OCI-LY7 (cell line): ENCODE measurements around the gene OOEP. TPM values are rescaled to one million over a fixed set of nuclear protein-coding genes. Genes with fewer than 3 reads are reported as not detected.

ENCODE experiments used
- BruUV-seq: library from RNA; stranded (reverse); fragments of 400-500 nt; replicated peaks from 2 replicates; lab custom pipeline; 2021; lab: Mats Ljungman, UMichigan
- CTCF ChIA-PET: fragments of 300-600 bp; sonication (Branson Sonifier 250); formaldehyde crosslinking; loops from one replicate; lab custom pipeline; 2022; ENCODE audit warnings: antibody characterized with exemption; ENCODE audit not compliant: unreplicated experiment; lab: Charles Lee
- POLR2A ChIA-PET: fragments of 300-600 bp; sonication (Branson Sonifier 250); formaldehyde crosslinking; loops from one replicate; lab custom pipeline; 2022; ENCODE audit warnings: antibody characterized with exemption; lab: Charles Lee
- DNase-seq: peaks from one replicate; pipeline ENCODE4 v3.0.0-alpha.2; 2015; ENCODE audit warnings: low spot score
- H2AFZ ChIP-seq: fragments of 200-600 bp; sonication (generic), shearing (Covaris generic); 2 replicates; pipeline ENCODE4 v1.6.1; 2014; ENCODE audit warnings: mild to moderate bottlenecking, antibody characterized with exemption, low read length, moderate library complexity
- H3K27ac ChIP-seq: fragments of 200-600 bp; sonication (generic); 2 replicates; pipeline ENCODE4 v1.5.1; 2014; ENCODE audit warnings: mixed run types, low read depth, mild to moderate bottlenecking, moderate library complexity, low read length, inconsistent platforms; ENCODE audit not compliant: poor library complexity, severe bottlenecking
- H3K36me3 ChIP-seq: fragments of 200-600 bp; sonication (generic); 2 replicates; pipeline ENCODE4 v1.6.1; 2014; ENCODE audit warnings: mild to moderate bottlenecking, antibody characterized with exemption, low read length, moderate library complexity, mixed read lengths; ENCODE audit not compliant: insufficient read depth
- H3K4me1 ChIP-seq: fragments of 200-600 bp; sonication (generic); 2 replicates; pipeline ENCODE4 v1.5.1; 2014; ENCODE audit warnings: mild to moderate bottlenecking, low read length; ENCODE audit not compliant: insufficient read depth, poor library complexity, severe bottlenecking
- H3K4me2 ChIP-seq: fragments of 200-600 bp; sonication (generic); 2 replicates; pipeline ENCODE4 v1.6.1; 2014; ENCODE audit warnings: mild to moderate bottlenecking, low read length
- H3K4me3 ChIP-seq: fragments of 200-600 bp; sonication (generic); 2 replicates; pipeline ENCODE4 v1.5.1; 2014; ENCODE audit warnings: mild to moderate bottlenecking, low read depth, low read length; ENCODE audit not compliant: poor library complexity, severe bottlenecking
- H3K79me2 ChIP-seq: fragments of 200-600 bp; sonication (generic); 2 replicates; pipeline ENCODE4 v1.6.1; 2016; ENCODE audit warnings: low read depth, mild to moderate bottlenecking, low read length, moderate library complexity, mixed read lengths; ENCODE audit not compliant: insufficient read depth
- H3K9me2 ChIP-seq: fragments of 200-600 bp; sonication (generic); 2 replicates; pipeline ENCODE4 v1.6.1; 2016; ENCODE audit warnings: mild to moderate bottlenecking, low read length, mixed read lengths; ENCODE audit not compliant: insufficient read depth
- H3K9me3 ChIP-seq: fragments of 200-600 bp; sonication (generic); 2 replicates; pipeline ENCODE4 v1.6.1; 2014; ENCODE audit warnings: mild to moderate bottlenecking, mixed run types, low read length, mixed read lengths
- H4K20me1 ChIP-seq: fragments of 200-600 bp; sonication (generic); 2 replicates; pipeline ENCODE4 v1.6.1; 2014; ENCODE audit warnings: mild to moderate bottlenecking, antibody characterized with exemption, low read length, moderate library complexity, mixed read lengths; ENCODE audit not compliant: insufficient read depth
- CTCF ChIP-seq: fragments of 200-600 bp; sonication (generic); conservative IDR thresholded peaks from 2 replicates; pipeline ENCODE4 v1.5.1; 2014; ENCODE audit warnings: mild to moderate bottlenecking, antibody characterized with exemption, low read length, moderate library complexity, mixed read lengths
- EZH2phosphoT487 ChIP-seq: fragments of 200-600 bp; sonication (generic); IDR thresholded peaks from 2 replicates; pipeline ENCODE4 v1.6.1; 2018; ENCODE audit warnings: low read depth, borderline replicate concordance, mild to moderate bottlenecking, mixed run types, antibody characterized with exemption, low read length, moderate library complexity, mixed read lengths
- intact Hi-C: fragments of 100-400 bp; cut with micrococcal nuclease; formaldehyde crosslinking; loops from one replicate; pipeline ENCODE4 v1.10.0; 2022; ENCODE audit not compliant: unreplicated experiment
- total RNA-seq, 2 experiments: library from RNA; depleted of rRNA in 1 of 2; stranded (reverse); fragments of >200 nt in 1 of 2; shearing (Covaris generic) in 1 of 2; gene quantifications; 2 replicates each; pipeline ENCODE4 v1.2.3, GENCODE V29; 2014 to 2022

The OOEP gene
- total RNA-seq, 2 experiments from 2014 or later, result not detected

GRCh38 chr6:73367761-73368355, 1.8 kb downstream of the OOEP start:
- TF ChIP-seq EZH2phosphoT487 (no peak), CTCF (no peak)
- H3K9me2 ChIP-seq, result no peaks in the 10 kb centered on the region
- H4K20me1 ChIP-seq, result no peaks in the 10 kb centered on the region
- no peaks in the 10 kb centered on the region for H3K9me3 ChIP-seq
- no peaks in the 10 kb centered on the region for H3K79me2 ChIP-seq
- H3K36me3 ChIP-seq, result no peaks in the 10 kb centered on the region
- no peak overlapping the region for H3K4me2 ChIP-seq
- intact Hi-C loops, result no loop called here
- no TSS peak for BruUV-seq
- ChIA-PET POLR2A (interaction anchor here (0.6 kb wide), 1 partner anchor 278 kb away, joined by 3 read pairs; no protein-coding TSS in a partner anchor), CTCF (no interaction called here)
- no peaks in the 10 kb centered on the region for H3K4me1 ChIP-seq
- no peak overlapping the region for H3K27ac ChIP-seq
- H2AFZ ChIP-seq, result no peak overlapping the region
- no peak overlapping the region for H3K4me3 ChIP-seq
- DNase-seq, result no peak

DNA sequence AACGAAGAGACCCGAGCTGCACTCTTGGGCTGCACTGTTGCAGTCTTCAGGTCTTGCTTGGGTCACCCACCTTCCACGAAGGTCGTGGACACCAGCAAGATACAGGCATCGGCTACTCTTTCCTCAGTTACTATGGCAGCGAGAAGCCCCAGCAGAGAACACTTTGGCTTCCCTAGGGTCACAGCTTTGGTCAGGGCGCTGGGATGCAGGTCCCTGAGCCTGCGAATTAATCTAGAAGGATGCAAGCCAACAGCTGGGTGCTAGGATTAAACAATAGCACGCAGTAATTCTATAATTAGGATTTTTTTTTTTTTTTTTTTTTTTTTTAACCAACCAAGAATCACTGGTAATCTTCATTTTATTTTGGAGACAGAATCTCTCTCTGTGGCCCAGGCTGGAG, 5.1 kb downstream of the OOEP start:
- Histone ChIP-seq H3K4me2 (no peak overlapping the region), H3K4me1 (no peaks in the 10 kb centered on the region), H2AFZ (no peak overlapping the region), H3K27ac (no peak overlapping the region), H3K9me2 (no peaks in the 10 kb centered on the region), H3K9me3 (no peaks in the 10 kb centered on the region), H3K4me3 (no peak overlapping the region), H3K79me2 (no peaks in the 10 kb centered on the region), H4K20me1 (no peaks in the 10 kb centered on the region), H3K36me3 (no peaks in the 10 kb centered on the region)
- no TSS peak for BruUV-seq
- POLR2A ChIA-PET, result interaction anchor here (0.6 to 1.1 kb wide), 2 partner anchors 74 to 766 kb away, joined by 3 to 4 read pairs; no protein-coding TSS in a partner anchor
- TF ChIP-seq CTCF (no peak), EZH2phosphoT487 (no peak)
- CTCF ChIA-PET, result interaction anchor here (0.6 kb wide), 1 partner anchor 175 kb away, joined by 5 read pairs; no protein-coding TSS in a partner anchor
- intact Hi-C loops, result no loop called here
- DNase-seq, result no peak

DNA sequence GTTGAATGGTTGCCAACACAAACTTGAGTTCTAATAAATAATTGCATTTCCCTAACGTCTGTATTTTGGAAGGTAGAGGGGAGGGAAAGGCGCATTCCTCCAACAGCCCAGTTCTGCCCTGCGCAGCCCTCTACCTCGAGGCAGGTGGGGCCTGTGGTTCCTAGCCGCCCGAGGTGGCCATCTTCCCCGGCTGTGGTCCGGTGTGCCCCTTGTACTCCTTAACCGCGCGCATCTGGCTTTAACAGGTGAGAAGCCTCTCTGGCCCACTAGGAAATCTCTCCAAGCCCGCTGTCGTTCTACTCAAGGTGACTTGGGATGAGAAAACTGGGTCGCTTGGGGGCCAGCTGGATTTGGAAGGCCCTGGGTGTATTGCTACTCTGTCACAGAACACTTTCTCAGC, 5.6 kb downstream of the OOEP start:
- BruUV-seq, result no TSS peak

More for the DNA sequence above, 5.6 kb downstream of the OOEP start:
- Histone ChIP-seq H3K9me2 (no peaks in the 10 kb centered on the region), H4K20me1 (no peaks in the 10 kb centered on the region), H3K4me3 (no peak overlapping the region), H3K9me3 (no peaks in the 10 kb centered on the region), H3K79me2 (no peaks in the 10 kb centered on the region), H3K27ac (no peak overlapping the region), H2AFZ (no peak overlapping the region), H3K4me2 (no peak overlapping the region), H3K36me3 (no peaks in the 10 kb centered on the region), H3K4me1 (no peaks in the 10 kb centered on the region)
- DNase-seq, result no peak
- ChIA-PET CTCF (interaction anchor here (0.6 kb wide), 1 partner anchor 176 kb away, joined by 5 read pairs; no protein-coding TSS in a partner anchor), POLR2A (interaction anchor here (0.6 kb wide), 1 partner anchor 765 kb away, joined by 4 read pairs; no protein-coding TSS in a partner anchor)
- no peak for TF ChIP-seq EZH2phosphoT487
- TF ChIP-seq CTCF, result no peak
- intact Hi-C loops, result no loop called here
